ENCODE data around the gene SUMO3. TPM values are rescaled to one million over a fixed set of nuclear protein-coding genes. Genes with fewer than 3 reads are reported as not detected.
A peak's percentile ranks its signal among the peaks of the same experiment; 100 is the strongest.

The SUMO3 gene
- total and polyA plus RNA-seq, 2 of the 13 experiments (the other 11 are each of a cell fraction or from before 2014, with no cell fraction given) = 51.4 to 92.4 TPM

DNA sequence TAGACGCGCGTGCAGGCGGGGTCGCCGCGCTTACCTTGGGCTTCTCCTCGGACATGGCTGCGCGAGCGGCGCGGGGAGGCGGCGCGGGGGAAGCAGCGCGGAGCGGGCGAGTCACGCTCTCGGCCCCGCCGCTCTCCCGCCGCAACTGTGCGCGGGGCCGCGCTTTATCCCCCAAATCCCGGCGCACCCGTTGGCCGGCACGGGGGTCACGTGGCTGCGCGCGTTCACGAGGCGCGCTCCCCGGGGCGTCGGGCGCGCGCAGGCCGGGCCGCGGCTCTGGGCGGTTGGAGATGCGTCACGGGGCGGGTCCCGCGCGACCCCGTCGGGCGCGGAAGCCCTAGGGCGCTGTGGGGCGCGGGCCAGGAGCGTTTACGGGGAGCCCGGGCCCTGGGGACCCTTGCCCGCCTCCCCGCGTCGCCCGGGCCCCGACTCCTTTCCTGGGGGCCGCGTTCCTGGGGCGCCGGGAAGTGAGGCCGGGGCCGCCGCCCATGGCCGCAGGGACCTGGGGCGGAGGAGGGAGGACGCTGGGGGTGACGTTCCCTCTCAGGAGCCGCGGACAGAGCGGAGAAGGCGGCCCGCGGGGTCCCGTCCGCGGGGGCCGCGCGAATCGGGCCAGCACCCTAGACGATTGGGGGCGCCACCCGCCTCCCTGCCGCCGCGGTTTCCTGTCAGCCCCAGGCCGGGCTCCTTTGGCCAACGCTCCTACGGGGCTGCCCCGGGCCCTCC, at the start of gene SUMO3 (continued):
- TF ChIP-seq, protein P1, sequence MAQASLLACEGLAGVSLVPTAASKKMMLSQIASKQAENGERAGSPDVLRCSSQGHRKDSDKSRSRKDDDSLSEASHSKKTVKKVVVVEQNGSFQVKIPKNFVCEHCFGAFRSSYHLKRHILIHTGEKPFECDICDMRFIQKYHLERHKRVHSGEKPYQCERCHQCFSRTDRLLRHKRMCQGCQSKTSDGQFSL (CRISPR knock-in tag; IDR thresholded peaks at IDR 0.05) = no peak
- TF ChIP-seq, protein P2, sequence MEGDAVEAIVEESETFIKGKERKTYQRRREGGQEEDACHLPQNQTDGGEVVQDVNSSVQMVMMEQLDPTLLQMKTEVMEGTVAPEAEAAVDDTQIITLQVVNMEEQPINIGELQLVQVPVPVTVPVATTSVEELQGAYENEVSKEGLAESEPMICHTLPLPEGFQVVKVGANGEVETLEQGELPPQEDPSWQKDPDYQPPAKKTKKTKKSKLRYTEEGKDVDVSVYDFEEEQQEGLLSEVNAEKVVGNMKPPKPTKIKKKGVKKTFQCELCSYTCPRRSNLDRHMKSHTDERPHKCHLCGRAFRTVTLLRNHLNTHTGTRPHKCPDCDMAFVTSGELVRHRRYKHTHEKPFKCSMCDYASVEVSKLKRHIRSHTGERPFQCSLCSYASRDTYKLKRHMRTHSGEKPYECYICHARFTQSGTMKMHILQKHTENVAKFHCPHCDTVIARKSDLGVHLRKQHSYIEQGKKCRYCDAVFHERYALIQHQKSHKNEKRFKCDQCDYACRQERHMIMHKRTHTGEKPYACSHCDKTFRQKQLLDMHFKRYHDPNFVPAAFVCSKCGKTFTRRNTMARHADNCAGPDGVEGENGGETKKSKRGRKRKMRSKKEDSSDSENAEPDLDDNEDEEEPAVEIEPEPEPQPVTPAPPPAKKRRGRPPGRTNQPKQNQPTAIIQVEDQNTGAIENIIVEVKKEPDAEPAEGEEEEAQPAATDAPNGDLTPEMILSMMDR (CRISPR knock-in tag; IDR thresholded peaks at IDR 0.05) = 0 out of 2 replicates have a peak, but pooled peaks have one; percentile 28
- TF ChIP-seq RFXANK (CRISPR knock-in tag; IDR thresholded peaks at IDR 0.05) (no peak), YY1 (IDR thresholded peaks at IDR 0.05; ENCODE audit: insufficient read depth, insufficient replicate concordance, low read depth, low read length) (no peak), FOSL2 (CRISPR knock-in tag; IDR thresholded peaks at IDR 0.05) (no peak), XRCC5 (optimal IDR thresholded peaks at IDR 0.05; ENCODE audit: low read length) (no peak), HOXA3 (CRISPR knock-in tag; IDR thresholded peaks at IDR 0.05) (peak; percentile 45), ZNF652 (CRISPR knock-in tag; IDR thresholded peaks at IDR 0.05; ENCODE audit: borderline replicate concordance, low read depth) (no peak), GABPB1 (CRISPR knock-in tag; IDR thresholded peaks at IDR 0.05) (peak; percentile 51; the same call in 1 of the 2 replicates), ZC3H13 (CRISPR knock-in tag; IDR thresholded peaks at IDR 0.05) (no peak), CREB1 (IDR thresholded peaks at IDR 0.05) (peak; percentile 6; the same call in 1 of the 2 replicates), CREB1 (CRISPR knock-in tag; IDR thresholded peaks at IDR 0.05) (no peak), ZNF30 (CRISPR knock-in tag; IDR thresholded peaks at IDR 0.05) (no peak), BORCS8-MEF2B (CRISPR knock-in tag; IDR thresholded peaks at IDR 0.05) (0 out of 2 replicates have a peak, but pooled peaks have one; percentile 9), ZNF10 (CRISPR knock-in tag; IDR thresholded peaks at IDR 0.05; ENCODE audit: borderline replicate concordance, low read depth) (no peak), ZNF446 (CRISPR knock-in tag; IDR thresholded peaks at IDR 0.05) (0 out of 2 replicates have a peak, but pooled peaks have one; percentile 21), ZNF772 (CRISPR knock-in tag; IDR thresholded peaks at IDR 0.05) (0 out of 2 replicates have a peak, but pooled peaks have one; percentile 34), SMAD9 (CRISPR knock-in tag; IDR thresholded peaks at IDR 0.05) (no peak)
- TF ChIP-seq, protein P3, sequence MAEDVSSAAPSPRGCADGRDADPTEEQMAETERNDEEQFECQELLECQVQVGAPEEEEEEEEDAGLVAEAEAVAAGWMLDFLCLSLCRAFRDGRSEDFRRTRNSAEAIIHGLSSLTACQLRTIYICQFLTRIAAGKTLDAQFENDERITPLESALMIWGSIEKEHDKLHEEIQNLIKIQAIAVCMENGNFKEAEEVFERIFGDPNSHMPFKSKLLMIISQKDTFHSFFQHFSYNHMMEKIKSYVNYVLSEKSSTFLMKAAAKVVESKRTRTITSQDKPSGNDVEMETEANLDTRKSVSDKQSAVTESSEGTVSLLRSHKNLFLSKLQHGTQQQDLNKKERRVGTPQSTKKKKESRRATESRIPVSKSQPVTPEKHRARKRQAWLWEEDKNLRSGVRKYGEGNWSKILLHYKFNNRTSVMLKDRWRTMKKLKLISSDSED (CRISPR knock-in tag; IDR thresholded peaks at IDR 0.05) = no peak
- TF ChIP-seq, protein P4, sequence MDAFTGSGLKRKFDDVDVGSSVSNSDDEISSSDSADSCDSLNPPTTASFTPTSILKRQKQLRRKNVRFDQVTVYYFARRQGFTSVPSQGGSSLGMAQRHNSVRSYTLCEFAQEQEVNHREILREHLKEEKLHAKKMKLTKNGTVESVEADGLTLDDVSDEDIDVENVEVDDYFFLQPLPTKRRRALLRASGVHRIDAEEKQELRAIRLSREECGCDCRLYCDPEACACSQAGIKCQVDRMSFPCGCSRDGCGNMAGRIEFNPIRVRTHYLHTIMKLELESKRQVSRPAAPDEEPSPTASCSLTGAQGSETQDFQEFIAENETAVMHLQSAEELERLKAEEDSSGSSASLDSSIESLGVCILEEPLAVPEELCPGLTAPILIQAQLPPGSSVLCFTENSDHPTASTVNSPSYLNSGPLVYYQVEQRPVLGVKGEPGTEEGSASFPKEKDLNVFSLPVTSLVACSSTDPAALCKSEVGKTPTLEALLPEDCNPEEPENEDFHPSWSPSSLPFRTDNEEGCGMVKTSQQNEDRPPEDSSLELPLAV (CRISPR knock-in tag; conservative IDR thresholded peaks at IDR 0.05; ENCODE audit: low read depth) = no peak
- TF ChIP-seq, protein P5, sequence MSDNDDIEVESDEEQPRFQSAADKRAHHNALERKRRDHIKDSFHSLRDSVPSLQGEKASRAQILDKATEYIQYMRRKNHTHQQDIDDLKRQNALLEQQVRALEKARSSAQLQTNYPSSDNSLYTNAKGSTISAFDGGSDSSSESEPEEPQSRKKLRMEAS (IDR thresholded peaks at IDR 0.05) = 0 out of 2 replicates have a peak, but pooled peaks have one; percentile 17
- TF ChIP-seq, protein P6, sequence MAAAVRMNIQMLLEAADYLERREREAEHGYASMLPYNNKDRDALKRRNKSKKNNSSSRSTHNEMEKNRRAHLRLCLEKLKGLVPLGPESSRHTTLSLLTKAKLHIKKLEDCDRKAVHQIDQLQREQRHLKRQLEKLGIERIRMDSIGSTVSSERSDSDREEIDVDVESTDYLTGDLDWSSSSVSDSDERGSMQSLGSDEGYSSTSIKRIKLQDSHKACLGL (CRISPR knock-in tag; IDR thresholded peaks at IDR 0.05) = 0 out of 2 replicates have a peak, but pooled peaks have one; percentile 41
- TF ChIP-seq, protein P7, sequence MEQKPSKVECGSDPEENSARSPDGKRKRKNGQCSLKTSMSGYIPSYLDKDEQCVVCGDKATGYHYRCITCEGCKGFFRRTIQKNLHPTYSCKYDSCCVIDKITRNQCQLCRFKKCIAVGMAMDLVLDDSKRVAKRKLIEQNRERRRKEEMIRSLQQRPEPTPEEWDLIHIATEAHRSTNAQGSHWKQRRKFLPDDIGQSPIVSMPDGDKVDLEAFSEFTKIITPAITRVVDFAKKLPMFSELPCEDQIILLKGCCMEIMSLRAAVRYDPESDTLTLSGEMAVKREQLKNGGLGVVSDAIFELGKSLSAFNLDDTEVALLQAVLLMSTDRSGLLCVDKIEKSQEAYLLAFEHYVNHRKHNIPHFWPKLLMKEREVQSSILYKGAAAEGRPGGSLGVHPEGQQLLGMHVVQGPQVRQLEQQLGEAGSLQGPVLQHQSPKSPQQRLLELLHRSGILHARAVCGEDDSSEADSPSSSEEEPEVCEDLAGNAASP (CRISPR knock-in tag; IDR thresholded peaks at IDR 0.05; ENCODE audit: borderline replicate concordance) = no peak
